OCI-LY7 (cell line): ENCODE measurements around the gene DEXI. TPM values are rescaled to one million over a fixed set of nuclear protein-coding genes. Genes with fewer than 3 reads are reported as not detected.

Source experiments
- BruUV-seq: library from RNA; stranded (reverse); fragments of 400-500 nt; replicated peaks from 2 replicates; lab custom pipeline; 2021; lab: Mats Ljungman, UMichigan
- CTCF ChIA-PET: fragments of 300-600 bp; sonication (Branson Sonifier 250); formaldehyde crosslinking; loops from one replicate; lab custom pipeline; 2022; ENCODE audit warnings: antibody characterized with exemption; ENCODE audit not compliant: unreplicated experiment; lab: Charles Lee
- POLR2A ChIA-PET: fragments of 300-600 bp; sonication (Branson Sonifier 250); formaldehyde crosslinking; loops from one replicate; lab custom pipeline; 2022; ENCODE audit warnings: antibody characterized with exemption; lab: Charles Lee
- DNase-seq: peaks from one replicate; pipeline ENCODE4 v3.0.0-alpha.2; 2015; ENCODE audit warnings: low spot score
- H2AFZ ChIP-seq: fragments of 200-600 bp; sonication (generic), shearing (Covaris generic); 2 replicates; pipeline ENCODE4 v1.6.1; 2014; ENCODE audit warnings: mild to moderate bottlenecking, antibody characterized with exemption, low read length, moderate library complexity
- H3K27ac ChIP-seq: fragments of 200-600 bp; sonication (generic); 2 replicates; pipeline ENCODE4 v1.5.1; 2014; ENCODE audit warnings: mixed run types, low read depth, mild to moderate bottlenecking, moderate library complexity, low read length, inconsistent platforms; ENCODE audit not compliant: poor library complexity, severe bottlenecking
- H3K36me3 ChIP-seq: fragments of 200-600 bp; sonication (generic); 2 replicates; pipeline ENCODE4 v1.6.1; 2014; ENCODE audit warnings: mild to moderate bottlenecking, antibody characterized with exemption, low read length, moderate library complexity, mixed read lengths; ENCODE audit not compliant: insufficient read depth
- H3K4me1 ChIP-seq: fragments of 200-600 bp; sonication (generic); 2 replicates; pipeline ENCODE4 v1.5.1; 2014; ENCODE audit warnings: mild to moderate bottlenecking, low read length; ENCODE audit not compliant: insufficient read depth, poor library complexity, severe bottlenecking
- H3K4me2 ChIP-seq: fragments of 200-600 bp; sonication (generic); 2 replicates; pipeline ENCODE4 v1.6.1; 2014; ENCODE audit warnings: mild to moderate bottlenecking, low read length
- H3K4me3 ChIP-seq: fragments of 200-600 bp; sonication (generic); 2 replicates; pipeline ENCODE4 v1.5.1; 2014; ENCODE audit warnings: mild to moderate bottlenecking, low read depth, low read length; ENCODE audit not compliant: poor library complexity, severe bottlenecking
- H3K79me2 ChIP-seq: fragments of 200-600 bp; sonication (generic); 2 replicates; pipeline ENCODE4 v1.6.1; 2016; ENCODE audit warnings: low read depth, mild to moderate bottlenecking, low read length, moderate library complexity, mixed read lengths; ENCODE audit not compliant: insufficient read depth
- H3K9me2 ChIP-seq: fragments of 200-600 bp; sonication (generic); 2 replicates; pipeline ENCODE4 v1.6.1; 2016; ENCODE audit warnings: mild to moderate bottlenecking, low read length, mixed read lengths; ENCODE audit not compliant: insufficient read depth
- H3K9me3 ChIP-seq: fragments of 200-600 bp; sonication (generic); 2 replicates; pipeline ENCODE4 v1.6.1; 2014; ENCODE audit warnings: mild to moderate bottlenecking, mixed run types, low read length, mixed read lengths
- H4K20me1 ChIP-seq: fragments of 200-600 bp; sonication (generic); 2 replicates; pipeline ENCODE4 v1.6.1; 2014; ENCODE audit warnings: mild to moderate bottlenecking, antibody characterized with exemption, low read length, moderate library complexity, mixed read lengths; ENCODE audit not compliant: insufficient read depth
- EZH2phosphoT487 ChIP-seq: fragments of 200-600 bp; sonication (generic); IDR thresholded peaks from 2 replicates; pipeline ENCODE4 v1.6.1; 2018; ENCODE audit warnings: low read depth, borderline replicate concordance, mild to moderate bottlenecking, mixed run types, antibody characterized with exemption, low read length, moderate library complexity, mixed read lengths
- intact Hi-C: fragments of 100-400 bp; cut with micrococcal nuclease; formaldehyde crosslinking; loops from one replicate; pipeline ENCODE4 v1.10.0; 2022; ENCODE audit not compliant: unreplicated experiment
- total RNA-seq, 2 experiments: library from RNA; depleted of rRNA in 1 of 2; stranded (reverse); fragments of >200 nt in 1 of 2; shearing (Covaris generic) in 1 of 2; gene quantifications; 2 replicates each; pipeline ENCODE4 v1.2.3, GENCODE V29; 2014 to 2022
- TF ChIP-seq, protein P1 (sequence below): fragments of 200-600 bp; sonication (generic); conservative IDR thresholded peaks from 2 replicates; pipeline ENCODE4 v1.5.1; 2014; ENCODE audit warnings: mild to moderate bottlenecking, antibody characterized with exemption, low read length, moderate library complexity, mixed read lengths

DEXI gene
- total RNA-seq, 2 experiments from 2014 or later: 15.1 to 17.6 TPM

DNA sequence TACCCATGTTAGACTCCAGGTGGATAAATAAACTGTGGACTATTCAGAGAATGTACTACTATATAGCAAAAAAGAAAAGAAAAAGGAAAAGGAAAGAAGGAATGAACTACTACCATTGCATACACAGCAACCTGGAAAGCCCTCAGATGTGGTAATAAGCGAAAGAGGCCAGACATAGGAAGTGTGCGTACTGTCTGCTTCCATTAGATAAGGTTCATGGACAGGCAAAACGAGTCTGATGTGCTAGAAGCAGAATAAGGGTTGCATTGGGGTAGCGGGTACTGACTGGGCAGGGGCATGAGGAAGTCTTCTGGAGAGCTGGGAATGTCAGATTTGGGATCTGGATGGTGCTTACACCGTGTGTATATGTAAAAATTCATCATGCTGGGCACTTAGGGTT lies 23.9 kb upstream of the DEXI start:
- no peaks in the 10 kb centered on the region for H3K9me2 ChIP-seq
- H3K27ac ChIP-seq: no peak overlapping the region
- POLR2A ChIA-PET: no interaction called here
- BruUV-seq: no TSS peak
- H3K79me2 ChIP-seq: no peaks in the 10 kb centered on the region
- no peaks in the 10 kb centered on the region for H4K20me1 ChIP-seq
- no peak for DNase-seq
- H2AFZ ChIP-seq: no peak overlapping the region
- no peak overlapping the region for H3K4me3 ChIP-seq
- no peak overlapping the region for H3K4me2 ChIP-seq
- CTCF ChIA-PET: no interaction called here
- no peaks in the 10 kb centered on the region for H3K9me3 ChIP-seq
- intact Hi-C loops: no loop called here
- peaks cover 78% of the 10 kb centered on the region for H3K36me3 ChIP-seq
- H3K4me1 ChIP-seq: peaks cover 17% of the 10 kb centered on the region
- TF ChIP-seq, protein P1, sequence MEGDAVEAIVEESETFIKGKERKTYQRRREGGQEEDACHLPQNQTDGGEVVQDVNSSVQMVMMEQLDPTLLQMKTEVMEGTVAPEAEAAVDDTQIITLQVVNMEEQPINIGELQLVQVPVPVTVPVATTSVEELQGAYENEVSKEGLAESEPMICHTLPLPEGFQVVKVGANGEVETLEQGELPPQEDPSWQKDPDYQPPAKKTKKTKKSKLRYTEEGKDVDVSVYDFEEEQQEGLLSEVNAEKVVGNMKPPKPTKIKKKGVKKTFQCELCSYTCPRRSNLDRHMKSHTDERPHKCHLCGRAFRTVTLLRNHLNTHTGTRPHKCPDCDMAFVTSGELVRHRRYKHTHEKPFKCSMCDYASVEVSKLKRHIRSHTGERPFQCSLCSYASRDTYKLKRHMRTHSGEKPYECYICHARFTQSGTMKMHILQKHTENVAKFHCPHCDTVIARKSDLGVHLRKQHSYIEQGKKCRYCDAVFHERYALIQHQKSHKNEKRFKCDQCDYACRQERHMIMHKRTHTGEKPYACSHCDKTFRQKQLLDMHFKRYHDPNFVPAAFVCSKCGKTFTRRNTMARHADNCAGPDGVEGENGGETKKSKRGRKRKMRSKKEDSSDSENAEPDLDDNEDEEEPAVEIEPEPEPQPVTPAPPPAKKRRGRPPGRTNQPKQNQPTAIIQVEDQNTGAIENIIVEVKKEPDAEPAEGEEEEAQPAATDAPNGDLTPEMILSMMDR: no peak
- TF ChIP-seq EZH2phosphoT487: no peak

DNA sequence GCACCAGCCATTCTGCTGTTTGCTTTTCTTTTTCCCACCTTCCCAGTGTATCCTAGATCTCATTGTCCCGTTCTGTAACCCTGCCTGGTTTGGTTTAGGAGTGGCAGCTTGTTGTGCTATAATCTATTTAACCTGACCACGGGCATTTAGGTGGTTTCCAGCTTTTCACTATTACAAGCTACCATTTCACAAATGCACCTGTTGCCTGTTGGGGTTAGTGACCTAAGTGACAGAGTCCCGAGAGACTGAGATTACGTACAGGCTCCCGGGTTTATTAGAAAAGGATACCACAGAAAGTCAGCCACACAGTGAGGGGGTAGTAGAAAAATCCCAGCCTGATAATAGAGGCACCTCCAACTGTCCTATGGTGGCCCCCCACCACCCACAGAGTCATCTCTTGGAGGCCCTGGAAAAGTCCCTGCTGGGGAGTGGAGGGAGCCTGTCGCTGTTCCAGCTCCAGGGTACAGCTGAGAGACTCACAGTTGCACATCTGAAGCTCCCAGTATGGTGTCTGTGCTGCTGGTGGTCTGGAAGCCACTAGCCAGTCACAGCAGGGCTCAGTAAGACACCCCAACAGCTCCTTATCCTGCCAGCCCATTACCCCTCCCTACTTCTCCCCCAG lies 23.3 kb upstream of the DEXI start:
- H2AFZ ChIP-seq: no peak overlapping the region
- H3K36me3 ChIP-seq: peaks cover 76% of the 10 kb centered on the region
- DNase-seq: peak; percentile 30
- intact Hi-C loops: no loop called here
- no peak overlapping the region for H3K27ac ChIP-seq
- ChIA-PET POLR2A (no interaction called here), CTCF (interaction anchor here (0.8 kb wide), 1 partner anchor 15 kb away, joined by 3 read pairs; no protein-coding TSS in a partner anchor)
- no peaks in the 10 kb centered on the region for H4K20me1 ChIP-seq
- H3K79me2 ChIP-seq: no peaks in the 10 kb centered on the region
- TF ChIP-seq, protein P1: no peak
- TF ChIP-seq EZH2phosphoT487: no peak
- no peaks in the 10 kb centered on the region for H3K9me3 ChIP-seq
- no peak overlapping the region for H3K4me2 ChIP-seq
- H3K4me1 ChIP-seq: peaks cover 17% of the 10 kb centered on the region
- BruUV-seq: no TSS peak
- H3K4me3 ChIP-seq: no peak overlapping the region
- no peaks in the 10 kb centered on the region for H3K9me2 ChIP-seq

DNA sequence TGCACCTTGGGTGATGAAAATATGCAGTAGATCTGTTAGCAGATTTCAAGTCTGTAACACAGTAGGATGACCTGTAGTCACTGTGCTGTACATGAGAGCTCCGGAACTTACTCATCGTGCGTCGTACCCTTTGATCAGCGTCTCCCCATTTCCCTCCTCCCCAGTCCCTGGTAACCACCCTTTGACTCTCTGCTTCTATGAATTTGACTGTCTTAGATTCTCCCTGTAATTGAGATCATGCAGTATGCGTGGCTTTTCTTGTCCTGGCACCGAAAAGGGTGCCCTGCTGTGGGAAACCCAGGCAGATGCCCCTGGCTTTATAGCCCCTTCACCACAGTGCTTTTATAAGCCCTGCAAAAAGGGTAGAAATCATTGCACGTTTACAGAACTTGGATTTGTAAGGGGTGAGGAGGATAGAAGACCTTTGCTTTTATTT lies 22.6 kb upstream of the DEXI start:
- BruUV-seq: no TSS peak
- H3K27ac ChIP-seq: no peak overlapping the region
- no peaks in the 10 kb centered on the region for H4K20me1 ChIP-seq
- H3K79me2 ChIP-seq: no peaks in the 10 kb centered on the region
- TF ChIP-seq, protein P1: no peak
- no peak for TF ChIP-seq EZH2phosphoT487
- H3K9me3 ChIP-seq: no peaks in the 10 kb centered on the region
- no peak overlapping the region for H3K4me2 ChIP-seq
- CTCF ChIA-PET: interaction anchor here (0.8 kb wide), 1 partner anchor 14 kb away, joined by 3 read pairs; no protein-coding TSS in a partner anchor
- H3K36me3 ChIP-seq: peaks cover 75% of the 10 kb centered on the region
- DNase-seq: no peak
- no peaks in the 10 kb centered on the region for H3K9me2 ChIP-seq
- intact Hi-C loops: loop anchor here (1.0 kb wide), 1 partner anchor 289 kb away; no protein-coding TSS in a partner anchor
- POLR2A ChIA-PET: no interaction called here
- no peak overlapping the region for H3K4me3 ChIP-seq
- H3K4me1 ChIP-seq: peaks cover 17% of the 10 kb centered on the region
- no peak overlapping the region for H2AFZ ChIP-seq
